ENCODE results near the gene POU2F2. TPM values are rescaled to one million over a fixed set of nuclear protein-coding genes. Genes with fewer than 3 reads are reported as not detected.
A peak's percentile ranks its signal among the peaks of the same experiment; 100 is the strongest.

The POU2F2 gene
- total RNA-seq, 6 experiments from 2014 or later = 0.18 to 3.0 (median 1.00) TPM

DNA sequence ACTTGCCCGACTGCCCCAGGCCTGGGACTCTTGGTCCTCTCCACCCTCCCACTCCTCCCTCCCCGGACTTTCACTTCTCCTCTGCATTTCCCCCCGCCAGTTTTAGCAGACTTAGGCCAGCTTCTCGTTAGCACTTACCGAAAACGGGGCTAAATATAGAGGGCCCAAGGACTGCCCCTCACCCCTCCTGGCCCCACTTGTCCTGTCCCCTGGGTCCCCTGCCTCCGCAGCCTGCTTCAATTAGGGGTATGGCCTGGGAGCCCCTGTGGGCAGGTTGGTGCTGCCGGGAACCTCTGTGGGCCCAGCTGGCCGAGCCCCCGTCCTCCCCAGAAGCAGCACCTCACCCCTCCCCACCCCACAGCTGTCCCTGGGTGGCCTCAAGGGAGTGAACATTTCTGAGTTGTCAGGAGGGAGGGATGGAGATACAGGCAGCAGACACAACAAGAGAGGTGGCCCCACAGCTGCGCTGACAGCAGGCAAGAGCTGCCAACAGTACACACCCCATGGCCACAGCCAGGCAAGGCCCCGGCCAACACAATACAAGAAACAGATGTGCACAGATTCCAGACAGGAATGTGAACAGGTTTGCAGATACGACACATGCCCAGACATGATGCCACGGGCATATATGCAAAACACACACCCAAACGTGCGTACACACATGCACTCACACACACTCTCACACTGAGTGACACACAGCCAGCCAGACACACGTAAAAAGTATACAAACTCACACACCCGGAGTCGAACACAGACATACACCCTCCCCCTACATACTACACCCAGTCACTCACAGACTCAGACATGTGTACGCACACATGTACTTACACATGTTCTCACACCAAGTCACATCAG, 2.6 kb downstream of the POU2F2 start:
- TF ChIP-seq, protein P1, sequence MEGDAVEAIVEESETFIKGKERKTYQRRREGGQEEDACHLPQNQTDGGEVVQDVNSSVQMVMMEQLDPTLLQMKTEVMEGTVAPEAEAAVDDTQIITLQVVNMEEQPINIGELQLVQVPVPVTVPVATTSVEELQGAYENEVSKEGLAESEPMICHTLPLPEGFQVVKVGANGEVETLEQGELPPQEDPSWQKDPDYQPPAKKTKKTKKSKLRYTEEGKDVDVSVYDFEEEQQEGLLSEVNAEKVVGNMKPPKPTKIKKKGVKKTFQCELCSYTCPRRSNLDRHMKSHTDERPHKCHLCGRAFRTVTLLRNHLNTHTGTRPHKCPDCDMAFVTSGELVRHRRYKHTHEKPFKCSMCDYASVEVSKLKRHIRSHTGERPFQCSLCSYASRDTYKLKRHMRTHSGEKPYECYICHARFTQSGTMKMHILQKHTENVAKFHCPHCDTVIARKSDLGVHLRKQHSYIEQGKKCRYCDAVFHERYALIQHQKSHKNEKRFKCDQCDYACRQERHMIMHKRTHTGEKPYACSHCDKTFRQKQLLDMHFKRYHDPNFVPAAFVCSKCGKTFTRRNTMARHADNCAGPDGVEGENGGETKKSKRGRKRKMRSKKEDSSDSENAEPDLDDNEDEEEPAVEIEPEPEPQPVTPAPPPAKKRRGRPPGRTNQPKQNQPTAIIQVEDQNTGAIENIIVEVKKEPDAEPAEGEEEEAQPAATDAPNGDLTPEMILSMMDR (IDR thresholded peaks at IDR 0.05) = no peak
- TF ChIP-seq POLR2A (IDR thresholded peaks at IDR 0.05) = no peak

DNA sequence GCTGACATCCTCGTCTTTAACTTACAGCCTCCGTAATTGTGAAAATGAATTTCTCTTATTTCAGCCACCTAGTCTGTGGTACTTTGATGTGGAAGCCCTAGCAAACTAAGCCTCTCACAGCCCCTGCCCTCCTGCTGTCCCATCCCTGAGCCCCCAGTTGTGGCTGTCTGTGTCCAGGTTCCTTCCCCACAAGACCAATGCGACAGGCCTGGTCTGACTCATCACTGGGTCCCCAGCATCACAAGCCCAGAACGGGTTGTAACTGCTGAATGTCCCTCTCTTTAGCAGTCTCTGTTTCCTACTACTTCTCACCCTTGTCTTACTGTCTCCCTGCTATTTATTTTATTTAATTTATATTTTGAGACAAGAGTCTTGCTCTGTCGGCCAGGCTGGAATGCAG, 5.7 kb downstream of the POU2F2 start:
- ATAC-seq (no peak), DNase-seq (no peak)
- no peaks in the 10 kb centered on the region for H3K27me3 ChIP-seq
- H3K27ac ChIP-seq = no peak overlapping the region
- no peaks in the 10 kb centered on the region for H3K36me3 ChIP-seq
- no peaks in the 10 kb centered on the region for H3K4me1 ChIP-seq
- H3K4me3 ChIP-seq = no peak overlapping the region
- TF ChIP-seq, protein P1 (IDR thresholded peaks at IDR 0.05) = no peak
- TF ChIP-seq POLR2A (IDR thresholded peaks at IDR 0.05) = no peak
- no peaks in the 10 kb centered on the region for H3K9me3 ChIP-seq
- 43% methylated on average over 3 of the region's 5 CpGs for whole genome bisulfite sequencing (ENCODE audit: insufficient coverage, low coverage, low lambda C conversion rate, missing lambda C conversion rate)
- intact Hi-C loops (cut with DNase I) = loop anchor here in 1 of 2 donors (10.0 kb wide), 1 partner anchor 278 kb away; no protein-coding TSS in a partner anchor

More for the DNA sequence above, 2.6 kb downstream of the POU2F2 start:
- intact Hi-C loops (cut with DNase I) = loop anchor here (5.0 to 10.0 kb wide), 3 partner anchors 53 to 275 kb away; partner anchors contain the start of gene MEGF8 (in 1 of the 2)
- no peak overlapping the region for H3K4me3 ChIP-seq
- DNase-seq (peak in 1 of 3 donors; percentile 34), ATAC-seq (peak; percentile 17 to 45 (median 32))
- H3K27me3 ChIP-seq = no peaks in the 10 kb centered on the region
- WGBS (ENCODE audit: insufficient coverage, low coverage, low lambda C conversion rate, missing lambda C conversion rate) = 35% methylated on average over 15 of the region's 20 CpGs
- no peaks in the 10 kb centered on the region for H3K9me3 ChIP-seq
- no peaks in the 10 kb centered on the region for H3K36me3 ChIP-seq
- no peak overlapping the region for H3K27ac ChIP-seq
- H3K4me1 ChIP-seq = peaks cover 0 to 11% (median 0%) of the 10 kb centered on the region in 4 donors

DNA sequence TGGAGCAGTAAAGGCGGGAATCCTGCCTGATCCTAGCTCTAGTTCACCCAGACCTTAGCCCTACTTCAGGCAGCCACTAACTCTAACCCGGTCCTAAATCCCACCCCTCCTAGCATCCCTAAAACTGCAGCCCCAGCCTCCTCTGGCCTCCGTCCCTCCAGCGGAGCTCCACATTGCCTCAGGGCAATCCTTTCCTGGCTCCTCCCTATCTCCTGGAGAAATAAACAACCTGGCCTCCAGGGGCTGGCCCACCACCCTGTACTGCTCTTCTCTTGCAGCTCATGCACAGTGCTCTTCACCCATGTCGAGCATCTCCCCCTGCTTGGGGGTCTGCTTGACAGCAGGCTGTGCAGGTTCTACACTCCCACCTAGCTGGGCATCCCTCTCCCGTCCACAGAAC, 6.7 kb downstream of the POU2F2 start:
- H3K36me3 ChIP-seq = no peaks in the 10 kb centered on the region
- ATAC-seq (no peak), DNase-seq (no peak)
- no peaks in the 10 kb centered on the region for H3K4me1 ChIP-seq
- no peak overlapping the region for H3K27ac ChIP-seq
- 44% methylated on average over 5 of the region's 6 CpGs for WGBS (ENCODE audit: insufficient coverage, low coverage, low lambda C conversion rate, missing lambda C conversion rate)
- no peaks in the 10 kb centered on the region for H3K27me3 ChIP-seq
- H3K4me3 ChIP-seq = no peak overlapping the region
- TF ChIP-seq, protein P1 (IDR thresholded peaks at IDR 0.05) = no peak
- TF ChIP-seq POLR2A (IDR thresholded peaks at IDR 0.05) = no peak
- no peaks in the 10 kb centered on the region for H3K9me3 ChIP-seq
- intact Hi-C loops (cut with DNase I) = loop anchor here in 1 of 2 donors (10.0 kb wide), 1 partner anchor 279 kb away; no protein-coding TSS in a partner anchor

DNA sequence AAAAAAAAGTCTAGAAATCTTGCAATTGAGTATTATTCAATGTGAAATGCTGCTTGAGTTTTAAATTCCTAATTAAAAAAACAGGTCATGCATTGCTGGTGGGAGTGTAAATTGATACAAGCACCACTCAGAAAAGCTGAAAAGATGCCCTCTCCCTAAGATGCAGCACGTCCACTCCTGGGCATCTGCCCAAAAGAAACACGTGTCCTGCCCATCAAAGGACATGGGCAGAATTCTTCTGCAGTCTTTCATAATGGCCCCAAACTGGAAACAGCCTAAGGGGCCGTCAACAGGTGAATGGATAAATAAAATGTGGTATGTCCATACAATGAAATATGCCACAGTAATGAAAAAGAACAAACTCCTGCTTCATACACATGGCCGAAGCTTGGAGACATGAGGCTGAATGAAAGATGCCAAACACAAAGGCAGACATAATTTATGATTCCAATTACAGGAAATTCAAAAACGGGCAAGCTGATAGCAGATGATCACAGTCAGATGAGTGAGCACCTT, 7.8 kb downstream of the POU2F2 start:
- ATAC-seq = no peak
- WGBS (ENCODE audit: insufficient coverage, low coverage, low lambda C conversion rate, missing lambda C conversion rate) = 60% methylated on average over 5 of the region's 5 CpGs
- intact Hi-C loops (cut with DNase I) = loop anchor here in 1 of 2 donors (10.0 kb wide), 1 partner anchor 280 kb away; no protein-coding TSS in a partner anchor

DNA sequence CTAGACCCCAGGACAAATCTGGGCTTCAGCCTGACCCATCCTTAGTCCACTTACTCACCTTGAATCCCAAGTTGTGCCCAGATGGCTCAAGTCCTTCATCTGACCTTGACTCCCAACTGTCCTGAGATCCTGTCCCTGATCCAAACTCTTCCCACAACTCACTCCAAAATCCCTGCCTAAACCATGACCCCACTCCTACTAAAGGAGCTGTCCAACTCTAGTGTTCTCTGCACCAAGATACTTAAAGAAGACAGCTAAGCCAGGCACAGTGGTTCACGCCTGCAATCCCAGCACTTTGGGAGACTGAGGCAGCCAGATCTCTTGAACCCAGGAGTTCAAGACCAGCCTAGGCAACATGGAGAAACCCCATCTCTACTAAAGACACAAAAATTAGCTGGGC, 8.5 kb downstream of the POU2F2 start:
- H3K27ac ChIP-seq = no peak overlapping the region
- ATAC-seq = no peak
- H3K27me3 ChIP-seq = no peaks in the 10 kb centered on the region
- no peak for DNase-seq
- no peaks in the 10 kb centered on the region for H3K36me3 ChIP-seq
- no peak for TF ChIP-seq POLR2A (IDR thresholded peaks at IDR 0.05)
- TF ChIP-seq, protein P1 (IDR thresholded peaks at IDR 0.05) = no peak
- H3K9me3 ChIP-seq = no peaks in the 10 kb centered on the region
- no peaks in the 10 kb centered on the region for H3K4me1 ChIP-seq
- no CpG with 5 or more reads among the region's 1 CpG for WGBS (ENCODE audit: insufficient coverage, low coverage, low lambda C conversion rate, missing lambda C conversion rate)
- intact Hi-C loops (cut with DNase I) = loop anchor here in 1 of 2 donors (10.0 kb wide), 1 partner anchor 281 kb away; no protein-coding TSS in a partner anchor
- no peak overlapping the region for H3K4me3 ChIP-seq

More for the DNA sequence above, 7.8 kb downstream of the POU2F2 start:
- H3K4me1 ChIP-seq = no peaks in the 10 kb centered on the region
- no peaks in the 10 kb centered on the region for H3K9me3 ChIP-seq
- H3K27me3 ChIP-seq = no peaks in the 10 kb centered on the region
- H3K36me3 ChIP-seq = no peaks in the 10 kb centered on the region
- no peak for TF ChIP-seq POLR2A (IDR thresholded peaks at IDR 0.05)
- no peak overlapping the region for H3K27ac ChIP-seq
- no peak for DNase-seq
- H3K4me3 ChIP-seq = no peak overlapping the region
